SH-SY5Y (cell line): ENCODE data around the gene CCDC61.

ENCODE experiments used
- GATA2 ChIP-seq: IDR thresholded peaks from 2 replicates; pipeline ENCODE4 v1.6.1; 2011; ENCODE audit warnings: mild to moderate bottlenecking, low read depth, low read length
- GATA3 ChIP-seq: IDR thresholded peaks from 2 replicates; pipeline ENCODE4 v1.6.1; 2011; ENCODE audit warnings: low read depth, mild to moderate bottlenecking, low read length, moderate library complexity

The CCDC61 gene

DNA sequence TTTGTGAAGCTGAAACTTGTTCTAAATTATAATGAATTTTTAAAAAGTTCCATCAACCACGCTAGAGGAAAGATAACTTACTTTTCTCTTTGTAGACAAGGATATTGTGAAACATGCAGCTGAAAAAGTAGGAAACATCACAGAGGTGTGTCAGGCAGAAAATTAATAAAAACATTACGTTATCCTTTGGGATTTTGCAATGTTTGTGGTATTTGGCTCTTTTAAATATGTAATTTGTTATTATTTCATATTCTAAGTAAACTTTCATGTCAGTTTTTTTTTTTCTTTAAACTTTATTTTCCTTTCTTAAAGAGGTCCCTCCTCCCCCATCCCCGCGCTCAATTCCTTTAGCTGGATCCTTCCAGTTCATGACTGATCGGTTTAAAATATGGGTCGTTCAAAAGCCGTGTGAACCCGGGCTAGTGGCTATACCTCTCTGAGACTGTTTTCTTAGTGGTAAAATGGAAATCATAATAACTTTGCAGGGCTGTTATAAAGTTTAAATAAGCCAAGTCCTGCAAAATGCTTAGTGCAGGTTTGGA is 740 bp upstream of the CCDC61 start:
- TF ChIP-seq GATA2 (no peak), GATA3 (no peak)

GRCh38 chr19:45995715-45996385 is 583 bp downstream of the CCDC61 start:
- TF ChIP-seq GATA3 (no peak), GATA2 (no peak)

- TF ChIP-seq GATA2 (no peak), GATA3 (no peak)
Measured at GRCh38 chr19:45996933-45997332, 1.7 kb downstream of the CCDC61 start.

- TF ChIP-seq GATA2 = no peak
- TF ChIP-seq GATA3 = no peak
Measured at GRCh38 chr19:45998834-45999233, 3.6 kb downstream of the CCDC61 start.

GRCh38 chr19:45999653-46000121 is 4.4 kb downstream of the CCDC61 start:
- TF ChIP-seq GATA2 (no peak), GATA3 (no peak)

- no peak for TF ChIP-seq GATA3
- TF ChIP-seq GATA2 = no peak
Measured at GRCh38 chr19:46000491-46001246, 5.4 kb downstream of the CCDC61 start.

DNA sequence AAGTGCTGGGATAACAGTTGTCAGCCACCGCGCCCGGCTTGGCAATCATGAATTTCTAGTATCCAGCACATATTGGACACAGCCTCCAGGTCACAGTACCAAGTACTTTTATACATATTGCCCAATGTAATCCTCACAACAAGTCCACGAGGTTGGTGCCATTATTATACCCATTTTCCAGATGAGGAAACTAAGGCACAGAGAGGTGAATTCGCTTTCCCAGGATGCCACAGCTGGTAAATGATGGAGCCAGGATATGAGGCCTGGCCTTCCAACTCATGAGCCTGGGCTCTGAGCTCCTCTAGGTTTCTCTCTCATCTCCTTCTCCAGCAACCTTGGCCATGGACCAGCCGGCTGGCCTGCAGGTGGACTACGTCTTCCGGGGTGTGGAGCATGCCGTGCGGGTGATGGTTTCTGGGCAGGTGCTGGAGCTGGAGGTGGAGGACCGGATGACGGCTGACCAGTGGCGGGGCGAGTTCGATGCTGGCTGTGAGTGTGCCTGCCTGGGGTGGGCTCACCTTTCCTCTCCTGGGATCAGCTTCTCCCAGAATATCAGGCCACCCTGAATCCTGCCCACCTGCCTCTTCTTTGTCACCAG is 7.5 kb downstream of the CCDC61 start:
- TF ChIP-seq GATA2 (no peak), GATA3 (no peak)

DNA sequence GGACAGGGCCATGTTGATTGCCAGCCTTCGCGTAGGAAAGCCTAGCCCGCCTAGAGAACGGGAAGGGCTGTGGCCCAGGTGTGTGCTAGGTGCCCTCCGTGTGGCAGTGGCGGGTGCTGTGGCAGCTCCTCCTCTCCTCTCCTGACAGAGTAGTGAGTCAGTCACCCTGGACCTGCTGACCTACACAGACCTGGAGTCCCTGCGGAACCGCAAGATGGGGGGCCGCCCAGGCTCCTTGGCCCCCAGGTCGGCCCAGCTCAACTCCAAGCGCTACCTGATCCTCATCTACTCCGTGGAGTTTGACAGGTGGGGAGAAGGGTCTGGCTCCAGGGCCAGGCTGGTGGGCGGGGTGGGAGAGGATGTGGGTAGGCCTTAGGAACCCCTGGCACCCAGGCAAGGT is 11.1 kb downstream of the CCDC61 start:
- no peak for TF ChIP-seq GATA3
- no peak for TF ChIP-seq GATA2

GRCh38 chr19:46009530-46010510 is 14.6 kb downstream of the CCDC61 start:
- TF ChIP-seq GATA2 = no peak
- TF ChIP-seq GATA3 = no peak

DNA sequence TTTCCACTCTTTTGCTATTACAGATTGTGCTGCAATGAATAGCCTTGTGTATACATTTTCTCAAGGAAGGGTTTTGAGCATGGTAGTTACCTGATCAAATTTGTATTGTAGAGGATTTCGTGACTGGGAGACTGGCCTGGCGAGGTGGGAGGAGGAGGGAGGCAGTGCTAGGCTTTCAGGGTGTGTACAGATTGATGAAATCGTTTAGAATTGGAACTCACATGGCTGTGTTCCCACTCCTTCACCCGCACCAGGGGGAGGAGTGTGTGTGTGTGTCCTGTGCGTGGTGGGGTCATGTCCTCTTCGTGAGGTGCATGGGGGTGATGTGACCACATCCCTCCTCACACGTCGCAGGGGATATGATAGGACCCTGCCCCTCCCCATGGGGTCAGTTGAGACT is 19.3 kb downstream of the CCDC61 start:
- TF ChIP-seq GATA2 = no peak
- no peak for TF ChIP-seq GATA3

GRCh38 chr19:46014941-46015686 is 19.8 kb downstream of the CCDC61 start:
- TF ChIP-seq GATA2 (no peak), GATA3 (no peak)

DNA sequence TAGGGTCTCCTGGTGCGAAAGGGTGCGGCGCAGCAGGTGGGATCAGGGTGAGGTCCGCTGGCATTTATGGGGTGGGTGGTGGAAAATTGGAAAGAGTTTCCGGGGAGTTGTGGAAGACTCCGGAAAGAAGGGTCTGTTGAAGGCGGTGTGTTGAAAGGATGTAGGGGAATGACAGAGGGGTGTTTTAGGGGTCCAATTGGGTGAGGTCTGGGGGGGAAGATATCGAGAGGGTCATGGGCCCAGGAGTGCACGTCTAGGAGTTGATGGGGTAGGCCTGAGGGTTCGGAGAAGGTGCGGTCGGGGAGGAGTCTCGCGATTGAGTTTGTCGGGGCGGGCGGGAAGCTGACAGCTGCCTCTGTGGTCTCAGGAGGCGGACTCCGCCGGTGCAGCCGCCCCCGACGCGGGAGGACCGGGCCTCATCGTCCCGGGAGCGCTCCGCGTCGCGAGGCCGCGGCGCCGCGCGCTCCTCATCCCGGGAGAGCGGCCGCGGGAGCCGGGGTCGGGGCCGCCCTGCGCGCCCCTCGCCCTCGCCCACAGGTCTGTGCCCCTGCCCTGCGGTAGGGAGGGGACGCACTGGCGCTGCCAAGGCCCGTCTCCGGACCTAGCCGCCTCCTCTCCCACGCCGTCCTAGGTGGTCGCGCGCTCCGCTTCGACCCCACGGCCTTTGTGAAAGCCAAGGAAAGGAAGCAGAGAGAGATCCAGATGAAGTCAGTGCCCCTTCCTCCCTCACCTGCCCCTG is 20.6 kb downstream of the CCDC61 start:
- TF ChIP-seq GATA3 = no peak
- no peak for TF ChIP-seq GATA2
